ENCODE measurements around the gene CREB5.

DNA sequence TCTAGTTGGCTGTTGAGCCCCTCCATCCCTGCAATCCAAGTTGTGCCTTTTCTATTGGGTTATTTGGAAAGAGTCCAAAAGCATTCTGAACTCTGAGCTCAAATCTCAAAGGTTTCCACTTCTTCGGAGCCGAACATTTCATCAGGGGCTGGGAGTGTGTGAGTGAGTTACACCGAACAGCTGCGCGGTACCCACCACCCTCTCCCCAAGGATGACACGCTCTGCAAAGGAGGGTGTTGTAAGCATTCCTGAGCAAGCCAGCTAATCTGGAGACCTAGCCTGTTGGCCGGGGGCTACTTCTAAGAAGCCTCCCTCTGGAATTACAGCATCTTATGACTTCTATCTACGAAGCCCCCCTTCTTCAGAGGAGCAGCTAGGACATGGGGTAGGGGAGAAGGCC, 270.5 kb downstream of the CREB5 start:
- TF ChIP-seq EZH2 (IDR thresholded peaks at IDR 0.05; ENCODE audit: borderline replicate concordance, insufficient read depth, low read length, poor library complexity, severe bottlenecking) (no peak), EP300 (conservative IDR thresholded peaks at IDR 0.05; ENCODE audit: poor library complexity, severe bottlenecking) (no peak), POLR2AphosphoS5 (IDR thresholded peaks at IDR 0.05) (no peak), RAD21 (conservative IDR thresholded peaks at IDR 0.05) (no peak), SMC3 (conservative IDR thresholded peaks at IDR 0.05; ENCODE audit: poor library complexity) (no peak)
- TF ChIP-seq, protein P1, sequence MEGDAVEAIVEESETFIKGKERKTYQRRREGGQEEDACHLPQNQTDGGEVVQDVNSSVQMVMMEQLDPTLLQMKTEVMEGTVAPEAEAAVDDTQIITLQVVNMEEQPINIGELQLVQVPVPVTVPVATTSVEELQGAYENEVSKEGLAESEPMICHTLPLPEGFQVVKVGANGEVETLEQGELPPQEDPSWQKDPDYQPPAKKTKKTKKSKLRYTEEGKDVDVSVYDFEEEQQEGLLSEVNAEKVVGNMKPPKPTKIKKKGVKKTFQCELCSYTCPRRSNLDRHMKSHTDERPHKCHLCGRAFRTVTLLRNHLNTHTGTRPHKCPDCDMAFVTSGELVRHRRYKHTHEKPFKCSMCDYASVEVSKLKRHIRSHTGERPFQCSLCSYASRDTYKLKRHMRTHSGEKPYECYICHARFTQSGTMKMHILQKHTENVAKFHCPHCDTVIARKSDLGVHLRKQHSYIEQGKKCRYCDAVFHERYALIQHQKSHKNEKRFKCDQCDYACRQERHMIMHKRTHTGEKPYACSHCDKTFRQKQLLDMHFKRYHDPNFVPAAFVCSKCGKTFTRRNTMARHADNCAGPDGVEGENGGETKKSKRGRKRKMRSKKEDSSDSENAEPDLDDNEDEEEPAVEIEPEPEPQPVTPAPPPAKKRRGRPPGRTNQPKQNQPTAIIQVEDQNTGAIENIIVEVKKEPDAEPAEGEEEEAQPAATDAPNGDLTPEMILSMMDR (IDR thresholded peaks at IDR 0.05; ENCODE audit: poor library complexity, severe bottlenecking) = no peak
